Activated CD8-positive, alpha-beta T cell treated with anti-CD3 and anti-CD28 coated beads for 36 hours (primary cell): ENCODE data around the gene DNM3. TPM values are rescaled to one million over a fixed set of nuclear protein-coding genes. Genes with fewer than 3 reads are reported as not detected.

Source experiments
- ATAC-seq: fragments of 200-7000 bp; cut with Tn5 transposase; one replicate; pipeline ENCODE4 v1.10.0; 2021; ENCODE audit warnings: mild to moderate bottlenecking, moderate library complexity
- CTCF ChIA-PET: fragments of 350-600 bp; sonication (Branson Sonifier 250); formaldehyde crosslinking; loops from one replicate; lab custom pipeline; 2021; ENCODE audit warnings: antibody characterized with exemption; lab: Charles Lee
- POLR2A ChIA-PET: fragments of 350-600 bp; sonication (Branson Sonifier 250); formaldehyde crosslinking; loops from one replicate; lab custom pipeline; 2021; ENCODE audit warnings: antibody characterized with exemption; lab: Charles Lee
- DNase-seq: peaks from one replicate; pipeline ENCODE4 v3.0.0-alpha.2; 2020
- H3K27ac Mint-ChIP-seq: one replicate; pipeline ENCODE4 v1.8.0; 2021; ENCODE audit warnings: mild to moderate bottlenecking, mixed read lengths
- H3K27me3 Mint-ChIP-seq: one replicate; pipeline ENCODE4 v1.8.0; 2021; ENCODE audit warnings: mixed read lengths
- H3K36me3 Mint-ChIP-seq: one replicate; pipeline ENCODE4 v1.8.0; 2021; ENCODE audit warnings: low read depth, mixed read lengths
- H3K4me1 Mint-ChIP-seq: one replicate; pipeline ENCODE4 v1.8.0; 2021; ENCODE audit warnings: low read depth, mixed read lengths
- H3K4me3 Mint-ChIP-seq: one replicate; pipeline ENCODE4 v1.8.0; 2021; ENCODE audit warnings: mild to moderate bottlenecking, moderate library complexity, mixed read lengths
- H3K9me3 Mint-ChIP-seq: one replicate; pipeline ENCODE4 v1.8.0; 2021; ENCODE audit warnings: mixed read lengths
- CTCF ChIP-seq: fragments of 200-600 bp; IDR thresholded peaks from one replicate; pipeline ENCODE4 v1.8.0; 2022; ENCODE audit warnings: antibody characterized with exemption, mild to moderate bottlenecking
- intact Hi-C: fragments of 100-400 bp; cut with micrococcal nuclease; formaldehyde crosslinking; loops from one replicate; pipeline ENCODE4 v1.10.0; 2022
- total RNA-seq, 2 experiments: library from RNA; stranded (reverse); gene quantifications; one replicate each; pipeline ENCODE4 v1.2.3, GENCODE V29; 2021

DNM3 gene
- total RNA-seq, 2 experiments from 2014 or later, result 0.58 to 1.1 TPM

- Mint-ChIP-seq H3K4me1 (no peaks in the 10 kb centered on the region), H3K27me3 (peaks cover 2% of the 10 kb centered on the region), H3K36me3 (peaks cover 5% of the 10 kb centered on the region), H3K9me3 (no peaks in the 10 kb centered on the region), H3K4me3 (no peak overlapping the region), H3K27ac (no peak overlapping the region)
- no peak for DNase-seq
- CTCF ChIA-PET, result interaction anchor here (1.4 to 1.5 kb wide), 2 partner anchors 63 to 65 kb away, joined by 3 to 6 read pairs; no protein-coding TSS in a partner anchor
- POLR2A ChIA-PET, result no interaction called here
- intact Hi-C loops, result no loop called here
- ATAC-seq, result no peak
- TF ChIP-seq CTCF, result no peak
Observed at GRCh38 chr1:171863531-171863930, 22.2 kb downstream of the DNM3 start.

- Mint-ChIP-seq H3K36me3 (no peaks in the 10 kb centered on the region), H3K27ac (no peak overlapping the region), H3K4me1 (no peaks in the 10 kb centered on the region), H3K27me3 (peaks cover 2% of the 10 kb centered on the region), H3K4me3 (no peak overlapping the region), H3K9me3 (no peaks in the 10 kb centered on the region)
- DNase-seq, result no peak
- CTCF ChIA-PET, result interaction anchor here (1.4 to 1.5 kb wide), 2 partner anchors 64 kb away, joined by 3 to 6 read pairs; no protein-coding TSS in a partner anchor
- no peak for TF ChIP-seq CTCF
- no peak for ATAC-seq
- POLR2A ChIA-PET, result no interaction called here
- intact Hi-C loops, result no loop called here
Observed at GRCh38 chr1:171864308-171864707, 23.0 kb downstream of the DNM3 start.

GRCh38 chr1:171865106-171865505, 23.8 kb downstream of the DNM3 start:
- H3K9me3 Mint-ChIP-seq, result no peaks in the 10 kb centered on the region
- DNase-seq, result no peak
- ATAC-seq, result no peak
- H3K27ac Mint-ChIP-seq, result no peak overlapping the region
- H3K27me3 Mint-ChIP-seq, result no peaks in the 10 kb centered on the region
- intact Hi-C loops, result no loop called here
- ChIA-PET POLR2A (no interaction called here), CTCF (interaction anchor here (0.9 kb wide), 1 partner anchor 104 kb away, joined by 3 read pairs; no protein-coding TSS in a partner anchor)
- no peaks in the 10 kb centered on the region for H3K36me3 Mint-ChIP-seq
- H3K4me3 Mint-ChIP-seq, result no peak overlapping the region
- H3K4me1 Mint-ChIP-seq, result no peaks in the 10 kb centered on the region
- no peak for TF ChIP-seq CTCF

GRCh38 chr1:171867236-171867635, 25.9 kb downstream of the DNM3 start:
- ChIA-PET CTCF (interaction anchor here (1.1 kb wide), 1 partner anchor 118 kb away, joined by 3 read pairs; no protein-coding TSS in a partner anchor), POLR2A (no interaction called here)
- Mint-ChIP-seq H3K9me3 (no peaks in the 10 kb centered on the region), H3K4me1 (no peaks in the 10 kb centered on the region), H3K36me3 (no peaks in the 10 kb centered on the region), H3K4me3 (no peak overlapping the region), H3K27me3 (no peaks in the 10 kb centered on the region), H3K27ac (no peak overlapping the region)
- ATAC-seq (no peak), DNase-seq (no peak)
- no peak for TF ChIP-seq CTCF
- intact Hi-C loops, result no loop called here

- no peaks in the 10 kb centered on the region for H3K4me1 Mint-ChIP-seq
- no peak for TF ChIP-seq CTCF
- no peak overlapping the region for H3K4me3 Mint-ChIP-seq
- H3K27me3 Mint-ChIP-seq, result peaks cover under 1% of the 10 kb centered on the region
- H3K9me3 Mint-ChIP-seq, result no peaks in the 10 kb centered on the region
- no peak overlapping the region for H3K27ac Mint-ChIP-seq
- no peak for DNase-seq
- intact Hi-C loops, result no loop called here
- H3K36me3 Mint-ChIP-seq, result no peaks in the 10 kb centered on the region
- ATAC-seq, result no peak
- CTCF ChIA-PET, result interaction anchor here (0.6 to 1.7 kb wide), 2 partner anchors 57 to 140 kb away, joined by 5 read pairs; no protein-coding TSS in a partner anchor
- POLR2A ChIA-PET, result no interaction called here
Observed at GRCh38 chr1:171868217-171868803, 27.0 kb downstream of the DNM3 start.
